HL-60 (cell line): ENCODE measurements around the gene RIPOR2.

ENCODE experiments used
- DNase-seq, 2 experiments: peaks; one replicate each; pipeline ENCODE4 v3.0.0-alpha.2; 2010 to 2020; ENCODE audit warnings: low read depth in 1 of 2, low spot score in 1 of 2
- H3K27ac ChIP-seq: fragments of 250-450 bp; sonication (Bioruptor Pico); replicated peaks from 2 replicates; pipeline ENCODE4 v1.5.1; 2020; ENCODE audit warnings: mild to moderate bottlenecking, moderate library complexity
- H3K27me3 ChIP-seq: fragments of 250-450 bp; sonication (Bioruptor Pico); 2 replicates; pipeline ENCODE4 v1.5.1; 2021; ENCODE audit warnings: mild to moderate bottlenecking, moderate library complexity; ENCODE audit not compliant: insufficient read depth, poor library complexity, severe bottlenecking
- H3K4me3 ChIP-seq: replicated peaks from 2 replicates; pipeline ENCODE4 v1.5.1; 2011; ENCODE audit warnings: mild to moderate bottlenecking, control low read depth, low read length; ENCODE audit not compliant: insufficient read depth
- CTCF ChIP-seq: IDR thresholded peaks from one replicate; pipeline ENCODE4 v1.5.1; 2011; ENCODE audit warnings: low read length, control low read depth, inconsistent platforms; ENCODE audit not compliant: insufficient read depth
- GABPA ChIP-seq: IDR thresholded peaks from 2 replicates; pipeline ENCODE4 v1.6.1; 2012; ENCODE audit warnings: low read depth
- POLR2AphosphoS5 ChIP-seq: IDR thresholded peaks from 2 replicates; pipeline ENCODE4 v1.6.1; 2012; ENCODE audit warnings: low read depth
- SPI1 ChIP-seq: IDR thresholded peaks from 2 replicates; pipeline ENCODE4 v1.6.1; 2012; ENCODE audit warnings: low read depth, mild to moderate bottlenecking, borderline replicate concordance
- TF ChIP-seq, protein P1 (sequence below): IDR thresholded peaks from 2 replicates; pipeline ENCODE4 v1.6.1; 2012; ENCODE audit warnings: low read depth; ENCODE audit not compliant: insufficient replicate concordance

RIPOR2 gene

GRCh38 chr6:24890471-24890870 is 45.3 kb downstream of the RIPOR2 start:
- Histone ChIP-seq H3K27ac (no peak overlapping the region), H3K4me3 (no peak overlapping the region), H3K27me3 (no peaks in the 10 kb centered on the region)
- no peak for DNase-seq
- no peak for TF ChIP-seq CTCF
- TF ChIP-seq, protein P1, sequence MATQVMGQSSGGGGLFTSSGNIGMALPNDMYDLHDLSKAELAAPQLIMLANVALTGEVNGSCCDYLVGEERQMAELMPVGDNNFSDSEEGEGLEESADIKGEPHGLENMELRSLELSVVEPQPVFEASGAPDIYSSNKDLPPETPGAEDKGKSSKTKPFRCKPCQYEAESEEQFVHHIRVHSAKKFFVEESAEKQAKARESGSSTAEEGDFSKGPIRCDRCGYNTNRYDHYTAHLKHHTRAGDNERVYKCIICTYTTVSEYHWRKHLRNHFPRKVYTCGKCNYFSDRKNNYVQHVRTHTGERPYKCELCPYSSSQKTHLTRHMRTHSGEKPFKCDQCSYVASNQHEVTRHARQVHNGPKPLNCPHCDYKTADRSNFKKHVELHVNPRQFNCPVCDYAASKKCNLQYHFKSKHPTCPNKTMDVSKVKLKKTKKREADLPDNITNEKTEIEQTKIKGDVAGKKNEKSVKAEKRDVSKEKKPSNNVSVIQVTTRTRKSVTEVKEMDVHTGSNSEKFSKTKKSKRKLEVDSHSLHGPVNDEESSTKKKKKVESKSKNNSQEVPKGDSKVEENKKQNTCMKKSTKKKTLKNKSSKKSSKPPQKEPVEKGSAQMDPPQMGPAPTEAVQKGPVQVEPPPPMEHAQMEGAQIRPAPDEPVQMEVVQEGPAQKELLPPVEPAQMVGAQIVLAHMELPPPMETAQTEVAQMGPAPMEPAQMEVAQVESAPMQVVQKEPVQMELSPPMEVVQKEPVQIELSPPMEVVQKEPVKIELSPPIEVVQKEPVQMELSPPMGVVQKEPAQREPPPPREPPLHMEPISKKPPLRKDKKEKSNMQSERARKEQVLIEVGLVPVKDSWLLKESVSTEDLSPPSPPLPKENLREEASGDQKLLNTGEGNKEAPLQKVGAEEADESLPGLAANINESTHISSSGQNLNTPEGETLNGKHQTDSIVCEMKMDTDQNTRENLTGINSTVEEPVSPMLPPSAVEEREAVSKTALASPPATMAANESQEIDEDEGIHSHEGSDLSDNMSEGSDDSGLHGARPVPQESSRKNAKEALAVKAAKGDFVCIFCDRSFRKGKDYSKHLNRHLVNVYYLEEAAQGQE: no peak

DNA sequence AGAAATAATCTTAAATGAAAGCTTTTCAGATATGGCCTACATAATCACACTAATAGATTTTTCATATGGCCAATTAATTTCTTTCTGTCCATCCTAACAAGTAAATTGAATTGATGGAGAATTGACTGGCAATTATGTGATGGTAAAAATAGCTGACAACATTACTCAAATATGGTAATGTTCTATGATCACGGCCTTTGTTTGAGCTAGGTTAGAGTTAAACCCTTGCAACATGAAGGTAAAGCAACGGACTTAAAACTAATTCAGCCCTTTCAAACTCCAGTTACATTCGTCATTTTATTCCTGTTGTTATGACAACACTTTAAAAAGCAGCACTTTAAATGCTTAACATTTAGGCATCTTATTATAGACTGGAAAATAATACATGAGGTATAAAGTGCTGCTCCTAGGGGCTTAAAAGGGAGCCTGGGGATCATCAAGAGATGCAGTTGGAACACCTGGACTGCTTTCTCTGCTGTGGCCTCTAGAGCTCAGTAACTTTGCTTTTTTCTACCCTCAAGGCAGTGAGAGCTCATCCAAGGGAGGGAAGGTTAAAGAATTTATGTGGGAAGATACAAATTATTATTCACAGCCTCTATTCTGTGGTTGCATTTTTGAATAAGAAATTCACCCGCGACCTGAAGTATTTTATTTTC is 46.9 kb downstream of the RIPOR2 start:
- no peak for DNase-seq
- H3K27ac ChIP-seq: no peak overlapping the region
- TF ChIP-seq SPI1: no peak
- TF ChIP-seq GABPA: no peak
- TF ChIP-seq, protein P1: no peak
- TF ChIP-seq CTCF: no peak
- TF ChIP-seq POLR2AphosphoS5: no peak
- H3K27me3 ChIP-seq: no peaks in the 10 kb centered on the region
- H3K4me3 ChIP-seq: no peak overlapping the region

- Histone ChIP-seq H3K4me3 (no peak overlapping the region), H3K27ac (no peak overlapping the region), H3K27me3 (no peaks in the 10 kb centered on the region)
- no peak for DNase-seq
- TF ChIP-seq, protein P1: no peak
- TF ChIP-seq SPI1: no peak
- TF ChIP-seq POLR2AphosphoS5: no peak
- no peak for TF ChIP-seq GABPA
- TF ChIP-seq CTCF: no peak
Observed at GRCh38 chr6:24887545-24888140, 48.1 kb downstream of the RIPOR2 start.
